Tibial nerve (tissue), 4 donors: ENCODE results near the gene KRT16. TPM values are rescaled to one million over a fixed set of nuclear protein-coding genes. Genes with fewer than 3 reads are reported as not detected.
"Not testable (repeated sequence)": the region's sequence is repeated elsewhere in the genome, so short reads cannot be mapped to it uniquely, and the experiment has no call there.

Experiments used
- DNase-seq, 2 donors: peaks; one replicate each; pipeline ENCODE4 v3.0.0-alpha.2; 2019; ENCODE audit warnings: low spot score in 2 of 2
- H3K27ac ChIP-seq, 4 donors: fragments of 200-600 bp; sonication (generic) in 3 of 4; one replicate each; pipeline ENCODE4 v1.5.1; 2017 to 2019; ENCODE audit warnings: mild to moderate bottlenecking in 1 of 4
- H3K27me3 ChIP-seq, 2 donors: fragments of 200-600 bp; sonication (generic) in 1 of 2; one replicate each; pipeline versions ENCODE4 v1.5.1 to v1.6.0; 2017 to 2019
- H3K36me3 ChIP-seq, 3 donors: fragments of 200-600 bp; sonication (generic); one replicate each; pipeline ENCODE4 v1.5.1; 2018 to 2019
- H3K4me1 ChIP-seq, 4 donors: fragments of 200-600 bp; sonication (generic) in 3 of 4; one replicate each; pipeline ENCODE4 v1.5.1; 2017 to 2019
- H3K4me3 ChIP-seq, 4 donors: fragments of 200-600 bp; sonication (generic) in 3 of 4; one replicate each; pipeline ENCODE4 v1.5.1; 2017 to 2019; ENCODE audit warnings: mild to moderate bottlenecking in 1 of 4, moderate library complexity in 1 of 4
- H3K9me3 ChIP-seq, 4 donors: fragments of 200-600 bp; sonication (generic) in 3 of 4; one replicate each; pipeline ENCODE4 v1.5.1; 2017 to 2019
- EP300 ChIP-seq, 2 donors: sonication (generic); formaldehyde crosslinking; IDR thresholded peaks; one replicate each; pipeline ENCODE4 v1.6.1; 2017; ENCODE audit warnings: antibody characterized with exemption in 2 of 2, mild to moderate bottlenecking in 1 of 2
- POLR2A ChIP-seq, 2 donors: fragments of 450-650 bp; IDR thresholded peaks; one replicate each; pipeline ENCODE4 v1.6.1; 2017; ENCODE audit warnings: antibody characterized with exemption in 2 of 2, mild to moderate bottlenecking in 2 of 2, moderate library complexity in 2 of 2
- WGBS, 2 donors: methylation state at CpG; one replicate each; pipeline ENCODE4 v1.1.5; 2018; 5-methylcytosine and 5-hydroxymethylcytosine counted together
- total RNA-seq, 4 donors: library from RNA; depleted of rRNA; stranded (reverse); fragments of >200 nt; gene quantifications; one replicate each; pipeline ENCODE4 v1.1.0, GENCODE V29; 2016
- TF ChIP-seq, protein P1 (sequence below), 5 experiments: fragments of 200-600 bp in 3 of 5; fragments of 450-650 bp in 2 of 5; sonication (generic) in 3 of 5; IDR thresholded peaks; one replicate each; pipeline ENCODE4 v1.5.1; 2016 to 2019; ENCODE audit warnings: antibody characterized with exemption in 5 of 5, mild to moderate bottlenecking in 3 of 5, moderate library complexity in 2 of 5

Gene KRT16
- total RNA-seq, 4 donors from 2014 or later: 2.4 to 12.6 (median 6.6) TPM; not detected in 1

DNA sequence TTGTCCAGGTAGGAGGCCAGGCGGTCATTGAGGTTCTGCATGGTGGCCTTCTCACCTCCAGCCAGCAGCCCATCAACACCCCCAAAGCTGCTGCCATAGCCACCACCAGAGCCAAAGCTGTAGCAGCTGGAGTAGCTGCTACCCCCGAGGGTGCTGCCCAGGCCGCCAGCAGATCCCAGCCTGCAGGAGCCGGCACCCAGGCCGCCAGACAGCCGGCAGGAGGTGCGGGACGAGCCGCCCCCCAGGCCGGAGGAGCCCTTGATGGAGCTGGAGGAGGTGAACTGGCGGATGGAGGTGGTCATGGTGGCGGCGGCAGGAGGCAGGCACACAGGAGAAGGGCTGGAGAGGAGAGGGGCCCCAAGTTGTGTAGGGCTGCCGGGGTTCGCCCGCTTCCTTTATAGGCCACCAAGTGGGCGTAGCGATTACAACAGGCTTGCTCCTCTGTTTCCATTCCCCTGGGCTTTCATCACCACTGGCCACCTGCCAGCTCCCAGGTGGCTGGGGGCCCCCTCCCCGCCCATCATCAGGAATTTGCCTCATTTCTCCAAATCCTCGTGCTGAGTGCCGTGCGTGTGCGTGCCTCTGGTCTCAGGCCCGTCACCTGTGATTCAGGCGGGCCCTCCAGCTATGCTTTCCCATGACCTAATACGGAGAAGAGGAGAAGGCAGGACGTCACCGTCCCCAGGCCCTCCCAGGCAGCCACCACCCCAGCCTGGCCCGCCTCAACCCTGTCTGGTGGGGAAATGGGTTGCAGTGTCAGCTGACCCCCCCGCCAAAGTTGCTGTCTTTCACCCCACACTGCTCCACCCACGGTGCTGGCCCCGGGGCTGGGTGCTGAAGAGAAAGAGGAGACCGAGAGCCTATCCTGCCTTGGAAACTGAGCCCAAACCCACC, 11.9 kb upstream of the KRT16 start, which contains the start of gene KRT17:
Gene KRT17, minus strand, starts transcription at position 368 of the 894 bp plus-strand sequence. Its CDS starts 66 bp downstream, at position 302.
- H3K36me3 ChIP-seq: no peaks in the 10 kb centered on the region

DNA sequence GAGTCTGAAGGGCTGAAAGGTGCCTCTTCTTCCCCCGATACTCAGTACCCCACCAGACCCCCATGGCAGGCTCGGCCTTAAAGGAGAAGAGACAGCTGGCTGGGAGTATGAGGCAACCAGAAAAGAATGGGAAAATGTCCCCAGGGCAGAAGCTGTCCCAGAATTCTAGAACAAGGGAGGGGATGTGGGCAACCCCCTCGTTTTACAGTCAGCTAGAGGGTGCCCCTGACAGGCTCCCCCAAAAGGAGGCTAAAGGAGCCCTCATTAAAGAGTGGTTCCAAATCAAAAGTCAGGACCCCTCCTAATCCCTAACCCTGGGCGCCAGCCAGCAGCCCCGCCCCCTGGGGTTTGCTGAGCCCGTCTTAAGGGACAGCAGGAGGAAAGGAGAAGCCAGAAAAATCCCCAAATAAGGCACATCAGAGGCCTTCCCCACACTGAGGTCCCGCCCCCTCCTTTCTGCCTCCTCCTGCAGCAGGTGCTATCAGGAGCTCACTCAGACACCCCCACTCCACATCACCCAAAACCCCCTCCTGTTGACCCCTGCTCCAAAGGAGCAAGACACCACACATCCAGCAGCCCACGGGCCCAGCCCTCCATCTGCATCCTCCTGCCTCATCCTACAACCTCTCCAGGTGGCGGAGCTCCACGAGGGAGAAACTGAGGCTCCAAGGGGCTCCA, 10.8 kb upstream of the KRT16 start:
- not testable (repeated sequence) for H3K4me3 ChIP-seq, DNase-seq, H3K36me3 ChIP-seq, H3K27ac ChIP-seq, H3K27me3 ChIP-seq, H3K4me1 ChIP-seq, H3K9me3 ChIP-seq
- WGBS, 2 donors: 56 to 58% methylated on average over 10 of the region's 10 CpGs

More for the DNA sequence above, 11.9 kb upstream of the KRT16 start, which contains the start of gene KRT17:
- H3K9me3 ChIP-seq: no peaks in the 10 kb centered on the region
- no peak within 1 kb of the TSS for H3K27ac ChIP-seq
- no peaks in the 10 kb centered on the region for H3K27me3 ChIP-seq
- TF ChIP-seq EP300 (IDR thresholded peaks at IDR 0.05): no peak
- TF ChIP-seq, protein P1, sequence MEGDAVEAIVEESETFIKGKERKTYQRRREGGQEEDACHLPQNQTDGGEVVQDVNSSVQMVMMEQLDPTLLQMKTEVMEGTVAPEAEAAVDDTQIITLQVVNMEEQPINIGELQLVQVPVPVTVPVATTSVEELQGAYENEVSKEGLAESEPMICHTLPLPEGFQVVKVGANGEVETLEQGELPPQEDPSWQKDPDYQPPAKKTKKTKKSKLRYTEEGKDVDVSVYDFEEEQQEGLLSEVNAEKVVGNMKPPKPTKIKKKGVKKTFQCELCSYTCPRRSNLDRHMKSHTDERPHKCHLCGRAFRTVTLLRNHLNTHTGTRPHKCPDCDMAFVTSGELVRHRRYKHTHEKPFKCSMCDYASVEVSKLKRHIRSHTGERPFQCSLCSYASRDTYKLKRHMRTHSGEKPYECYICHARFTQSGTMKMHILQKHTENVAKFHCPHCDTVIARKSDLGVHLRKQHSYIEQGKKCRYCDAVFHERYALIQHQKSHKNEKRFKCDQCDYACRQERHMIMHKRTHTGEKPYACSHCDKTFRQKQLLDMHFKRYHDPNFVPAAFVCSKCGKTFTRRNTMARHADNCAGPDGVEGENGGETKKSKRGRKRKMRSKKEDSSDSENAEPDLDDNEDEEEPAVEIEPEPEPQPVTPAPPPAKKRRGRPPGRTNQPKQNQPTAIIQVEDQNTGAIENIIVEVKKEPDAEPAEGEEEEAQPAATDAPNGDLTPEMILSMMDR (IDR thresholded peaks at IDR 0.05): no peak
- no peak for TF ChIP-seq POLR2A (IDR thresholded peaks at IDR 0.05)
- H3K4me1 ChIP-seq: no peaks in the 10 kb centered on the region
- DNase-seq: no peak
- WGBS, 2 donors: 72 to 79% methylated on average over 24 to 28 of the region's 33 CpGs
- no peak within 1 kb of the TSS for H3K4me3 ChIP-seq

DNA sequence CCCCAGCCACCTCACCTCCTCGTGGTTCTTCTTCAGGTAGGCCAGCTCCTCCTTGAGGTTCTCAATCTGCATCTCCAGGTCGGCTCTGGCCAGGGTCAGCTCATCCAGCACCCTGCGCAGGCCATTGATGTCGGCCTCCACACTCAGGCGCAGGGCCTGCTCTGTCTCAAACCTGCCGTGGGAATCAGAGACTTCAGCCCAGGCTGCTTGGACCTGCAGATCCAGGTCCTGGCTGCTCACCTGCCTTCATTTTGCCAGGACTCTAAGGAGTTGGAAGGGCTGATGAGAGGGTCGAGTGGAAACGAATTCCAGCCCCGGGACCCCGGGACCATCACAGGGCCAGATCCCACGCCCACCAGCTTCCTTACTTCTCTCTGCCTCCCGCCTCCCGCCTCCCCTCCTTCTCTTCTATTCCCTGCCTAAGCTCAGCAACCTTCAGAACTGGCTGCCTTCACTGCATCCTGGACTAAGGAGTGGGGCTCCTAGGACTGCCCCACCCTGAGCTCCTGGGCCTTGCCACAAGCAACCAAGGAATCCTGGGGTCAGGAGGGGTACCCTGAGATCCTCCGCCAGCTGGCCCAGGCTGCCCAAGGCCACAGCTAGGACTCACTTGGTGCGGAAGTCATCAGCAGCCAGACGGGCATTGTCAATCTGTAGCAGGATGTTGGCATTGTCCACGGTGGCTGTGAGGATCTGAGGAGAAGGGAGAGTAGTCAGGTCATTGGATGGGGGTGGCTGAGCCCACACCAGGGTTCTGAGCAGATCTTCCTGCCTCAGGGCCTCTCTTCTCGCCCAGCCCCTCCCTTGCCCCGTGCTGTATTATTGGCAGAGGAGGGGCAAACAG, 10.0 kb upstream of the KRT16 start:
- not testable (repeated sequence) for H3K4me1 ChIP-seq, H3K4me3 ChIP-seq, H3K9me3 ChIP-seq, H3K27me3 ChIP-seq, H3K27ac ChIP-seq, DNase-seq, H3K36me3 ChIP-seq
- 75 to 81% methylated on average over 18 to 19 of the region's 19 CpGs for WGBS, 2 donors

DNA sequence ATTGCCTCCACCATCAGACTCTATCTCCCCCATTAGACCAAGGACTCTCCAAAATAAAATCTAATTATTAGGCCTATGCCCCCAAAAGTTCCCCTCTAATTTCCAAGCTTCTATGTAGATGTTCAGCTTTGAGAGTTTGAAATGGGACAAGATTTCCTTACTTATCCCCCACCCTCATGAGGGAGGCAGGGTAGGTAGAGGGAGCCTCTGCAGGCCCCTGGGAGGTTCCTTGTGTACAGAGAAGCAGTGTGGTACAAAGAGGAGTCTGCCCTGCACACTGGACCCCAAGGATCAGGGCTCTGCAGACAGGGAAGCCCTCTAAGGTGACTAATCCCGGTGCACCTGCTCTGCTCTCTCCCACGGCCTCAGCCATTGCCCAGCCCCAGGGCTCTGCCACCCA, 9.3 kb upstream of the KRT16 start:
- TF ChIP-seq, protein P1 (IDR thresholded peaks at IDR 0.05): no peak
- TF ChIP-seq POLR2A (IDR thresholded peaks at IDR 0.05) (no peak), EP300 (IDR thresholded peaks at IDR 0.05) (no peak)

DNA sequence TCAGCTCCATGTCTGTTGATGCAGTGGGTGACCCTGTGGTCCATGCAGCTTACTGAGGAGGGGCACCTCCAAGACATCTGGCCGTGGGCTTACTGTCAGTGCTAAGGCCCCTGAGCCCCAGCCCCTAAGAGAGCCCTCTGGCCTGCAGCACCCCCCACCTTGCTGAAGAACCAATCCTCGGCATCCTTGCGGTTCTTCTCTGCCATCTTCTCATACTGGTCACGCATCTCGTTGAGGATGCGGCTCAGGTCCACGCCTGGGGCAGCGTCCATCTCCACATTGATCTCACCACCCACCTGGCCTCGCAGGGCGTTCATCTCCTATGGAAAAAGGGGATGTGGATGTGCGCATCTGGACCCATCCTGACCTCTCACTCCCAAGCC, 8.9 kb upstream of the KRT16 start:
- H3K9me3 ChIP-seq, H3K4me3 ChIP-seq, H3K27ac ChIP-seq, H3K27me3 ChIP-seq, H3K36me3 ChIP-seq, H3K4me1 ChIP-seq, DNase-seq: not testable (repeated sequence)
- 91 to 95% methylated on average over 11 of the region's 11 CpGs for WGBS, 2 donors

More for the DNA sequence above, 9.3 kb upstream of the KRT16 start:
- no peak overlapping the region for H3K4me3 ChIP-seq
- H3K4me1 ChIP-seq: no peaks in the 10 kb centered on the region
- no peak for DNase-seq
- H3K9me3 ChIP-seq: no peaks in the 10 kb centered on the region
- WGBS, 2 donors: 85 to 92% methylated on average over 2 of the region's 2 CpGs
- no peaks in the 10 kb centered on the region for H3K27me3 ChIP-seq
- H3K27ac ChIP-seq: no peak overlapping the region
- H3K36me3 ChIP-seq: no peaks in the 10 kb centered on the region

DNA sequence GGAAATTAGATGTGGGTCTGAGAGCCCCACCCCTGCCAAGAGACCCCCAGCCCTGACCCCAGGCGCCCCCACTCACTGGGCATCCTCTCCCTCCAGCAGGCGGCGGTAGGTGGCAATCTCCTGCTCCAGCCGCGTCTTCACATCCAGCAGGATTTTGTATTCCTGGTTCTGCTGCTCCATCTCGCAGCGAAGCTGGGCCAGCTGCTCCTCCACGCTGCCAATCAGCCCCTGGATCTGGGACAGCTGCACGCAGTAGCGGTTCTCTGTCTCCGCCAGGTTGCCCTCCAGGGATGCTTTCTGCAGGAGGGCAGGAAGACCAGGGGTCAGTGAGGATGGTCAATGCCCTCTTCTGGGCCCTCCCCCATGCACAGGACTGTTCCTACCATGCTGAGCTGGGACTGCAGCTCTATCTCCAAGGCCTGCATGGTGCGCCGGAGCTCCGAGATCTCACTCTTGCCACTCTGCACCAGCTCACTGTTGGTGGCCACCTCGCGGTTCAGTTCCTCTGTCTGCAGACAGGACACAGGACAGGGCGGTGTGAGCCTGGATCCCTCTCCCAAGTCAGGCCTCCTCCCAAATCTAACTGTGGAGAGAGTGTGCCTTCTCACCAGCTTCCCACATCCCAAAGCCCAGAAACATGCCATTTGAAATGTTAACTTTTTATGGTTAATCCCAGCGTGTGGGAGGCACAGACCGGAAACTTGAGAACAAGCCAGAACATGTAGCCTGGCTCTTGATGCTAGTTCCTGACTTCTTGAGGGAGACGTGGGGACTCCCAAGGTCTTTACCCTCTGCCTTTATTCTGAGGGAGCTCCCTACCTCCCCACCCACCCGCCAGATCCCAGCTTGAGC, 8.2 kb upstream of the KRT16 start:
- no peak overlapping the region for H3K4me3 ChIP-seq
- no peak for TF ChIP-seq POLR2A (IDR thresholded peaks at IDR 0.05)
- no peak for TF ChIP-seq EP300 (IDR thresholded peaks at IDR 0.05)
- TF ChIP-seq, protein P1 (IDR thresholded peaks at IDR 0.05): no peak
- no peaks in the 10 kb centered on the region for H3K27me3 ChIP-seq
- no peaks in the 10 kb centered on the region for H3K9me3 ChIP-seq
- no peak overlapping the region for H3K27ac ChIP-seq
- WGBS, 2 donors: 76 to 78% methylated on average over 21 of the region's 21 CpGs
- no peaks in the 10 kb centered on the region for H3K4me1 ChIP-seq
- no peak for DNase-seq
- no peaks in the 10 kb centered on the region for H3K36me3 ChIP-seq

DNA sequence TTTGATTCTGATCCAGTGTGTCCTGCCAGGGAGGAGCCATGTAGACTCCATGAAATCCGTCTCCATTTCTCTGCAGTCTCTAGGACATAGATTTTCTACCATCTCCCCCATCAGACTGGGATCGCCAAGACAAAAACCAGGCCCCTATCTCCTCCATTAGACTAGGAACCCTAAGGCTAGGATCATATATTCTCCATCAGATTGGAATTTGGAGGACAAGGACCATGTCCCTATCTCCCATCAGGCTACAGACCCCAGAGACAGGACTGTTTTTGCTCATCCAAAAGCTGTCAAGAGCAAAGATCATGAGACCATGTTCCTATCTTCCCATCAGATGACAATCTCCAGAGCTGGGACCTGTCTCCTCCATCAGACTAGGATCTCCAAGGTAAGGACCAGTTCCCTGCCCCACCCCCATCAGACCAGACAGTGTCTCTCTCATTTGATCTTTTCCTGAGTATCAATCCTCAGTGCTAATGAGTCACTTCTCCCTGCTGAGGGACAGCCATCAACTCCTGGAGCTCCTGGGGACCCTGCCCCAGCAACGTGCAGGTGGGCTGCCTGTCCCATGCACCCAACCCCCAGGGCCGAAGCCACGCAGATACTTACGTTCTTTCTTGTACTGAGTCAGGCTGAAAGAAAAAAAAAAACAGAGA, 7.5 kb upstream of the KRT16 start:
- not testable (repeated sequence) for DNase-seq, H3K36me3 ChIP-seq, H3K4me3 ChIP-seq, H3K4me1 ChIP-seq, H3K27me3 ChIP-seq, H3K27ac ChIP-seq, H3K9me3 ChIP-seq
- 83 to 91% methylated on average over 6 of the region's 6 CpGs for WGBS, 2 donors
